Subcutaneous abdominal adipose tissue (tissue), 5 donors: ENCODE measurements around the gene ADAMTS3.

Source experiments
- H3K27ac ChIP-seq: one replicate; pipeline ENCODE4 v1.7.0; 2013; ENCODE audit warnings: low read depth, mild to moderate bottlenecking, inconsistent platforms, low read length, moderate library complexity
- H3K27me3 ChIP-seq, 5 donors: one replicate each; pipeline ENCODE4 v1.7.0; 2013; ENCODE audit warnings: low read length in 5 of 5, inconsistent platforms in 1 of 5; ENCODE audit not compliant: control insufficient read depth in 5 of 5, insufficient read depth in 4 of 5
- H3K36me3 ChIP-seq, 5 donors: one replicate each; pipeline ENCODE4 v1.7.0; 2013; ENCODE audit warnings: low read length in 5 of 5; ENCODE audit not compliant: control insufficient read depth in 5 of 5, insufficient read depth in 5 of 5
- H3K4me1 ChIP-seq, 5 donors: one replicate each; pipeline ENCODE4 v1.7.0; 2013; ENCODE audit warnings: low read length in 5 of 5, mild to moderate bottlenecking in 3 of 5, moderate library complexity in 1 of 5; ENCODE audit not compliant: control insufficient read depth in 5 of 5, insufficient read depth in 5 of 5
- H3K4me3 ChIP-seq, 5 donors: one replicate each; pipeline ENCODE4 v1.7.0; 2013; ENCODE audit warnings: low read length in 5 of 5, low read depth in 1 of 5
- H3K9ac ChIP-seq, 5 donors: one replicate each; pipeline ENCODE4 v1.7.0; 2013; ENCODE audit warnings: low read length in 5 of 5, mild to moderate bottlenecking in 4 of 5, moderate library complexity in 3 of 5
- H3K9me3 ChIP-seq, 5 donors: one replicate each; pipeline ENCODE4 v1.7.0; 2013; ENCODE audit warnings: low read length in 5 of 5; ENCODE audit not compliant: control insufficient read depth in 5 of 5
- donor health status: healthy.
- donor health status: healthy.
- donor health status: healthy.
- donor health status: healthy.
- donor health status: healthy.

The ADAMTS3 gene

GRCh38 chr4:72295966-72296557, 273.0 kb downstream of the ADAMTS3 start:
- Histone ChIP-seq H3K9ac (no peak overlapping the region), H3K4me1 (no peaks in the 10 kb centered on the region), H3K27ac (no peak overlapping the region), H3K36me3 (no peaks in the 10 kb centered on the region), H3K9me3 (no peaks in the 10 kb centered on the region), H3K27me3 (no peaks in the 10 kb centered on the region), H3K4me3 (no peak overlapping the region)

GRCh38 chr4:72290737-72291136, 278.3 kb downstream of the ADAMTS3 start:
- H3K36me3 ChIP-seq, result no peaks in the 10 kb centered on the region
- H3K4me1 ChIP-seq, result no peaks in the 10 kb centered on the region
- H3K27ac ChIP-seq, result no peak overlapping the region
- no peaks in the 10 kb centered on the region for H3K9me3 ChIP-seq
- H3K9ac ChIP-seq, result no peak overlapping the region
- H3K27me3 ChIP-seq, result no peaks in the 10 kb centered on the region
- H3K4me3 ChIP-seq, result no peak overlapping the region

GRCh38 chr4:72286910-72287309, 282.1 kb downstream of the ADAMTS3 start:
- H3K27ac ChIP-seq, result no peak overlapping the region

GRCh38 chr4:72286185-72286584, 282.8 kb downstream of the ADAMTS3 start:
- Histone ChIP-seq H3K9ac (no peak overlapping the region), H3K9me3 (no peaks in the 10 kb centered on the region), H3K36me3 (peaks cover 0 to 4% (median 0%) of the 10 kb centered on the region in 5 donors), H3K27me3 (no peaks in the 10 kb centered on the region), H3K4me3 (no peak overlapping the region), H3K27ac (no peak overlapping the region), H3K4me1 (no peaks in the 10 kb centered on the region)

More at GRCh38 chr4:72286910-72287309, 282.1 kb downstream of the ADAMTS3 start:
- Histone ChIP-seq H3K9me3 (no peaks in the 10 kb centered on the region), H3K27me3 (no peaks in the 10 kb centered on the region), H3K4me3 (no peak overlapping the region), H3K36me3 (peaks cover 0 to 4% (median 0%) of the 10 kb centered on the region in 5 donors), H3K9ac (no peak overlapping the region), H3K4me1 (no peaks in the 10 kb centered on the region)

- Histone ChIP-seq H3K4me3 (no peak overlapping the region), H3K36me3 (peaks cover 0 to 4% (median 0%) of the 10 kb centered on the region in 5 donors), H3K27me3 (no peaks in the 10 kb centered on the region), H3K9ac (no peak overlapping the region), H3K4me1 (no peaks in the 10 kb centered on the region), H3K9me3 (no peaks in the 10 kb centered on the region), H3K27ac (no peak overlapping the region)
Observed at GRCh38 chr4:72283357-72283756, 285.7 kb downstream of the ADAMTS3 start.

- no peak overlapping the region for H3K9ac ChIP-seq
- H3K36me3 ChIP-seq, result peaks cover 0 to 4% (median 0%) of the 10 kb centered on the region in 5 donors
- H3K27me3 ChIP-seq, result no peaks in the 10 kb centered on the region
- H3K27ac ChIP-seq, result no peak overlapping the region
- no peak overlapping the region for H3K4me3 ChIP-seq
- no peaks in the 10 kb centered on the region for H3K4me1 ChIP-seq
- no peaks in the 10 kb centered on the region for H3K9me3 ChIP-seq
Observed at GRCh38 chr4:72280252-72280651, 288.8 kb downstream of the ADAMTS3 start.

GRCh38 chr4:72275381-72275780, 293.6 kb downstream of the ADAMTS3 start:
- Histone ChIP-seq H3K27me3 (no peaks in the 10 kb centered on the region), H3K4me3 (no peak overlapping the region), H3K4me1 (no peaks in the 10 kb centered on the region), H3K9ac (no peak overlapping the region), H3K27ac (no peak overlapping the region), H3K36me3 (no peaks in the 10 kb centered on the region), H3K9me3 (peaks cover 0 to 13% (median 0%) of the 10 kb centered on the region in 5 donors)

- no peaks in the 10 kb centered on the region for H3K36me3 ChIP-seq
- H3K4me3 ChIP-seq, result no peak overlapping the region
- no peaks in the 10 kb centered on the region for H3K4me1 ChIP-seq
Observed at GRCh38 chr4:72274251-72274650, 294.8 kb downstream of the ADAMTS3 start.

GRCh38 chr4:72255269-72255668, 313.8 kb downstream of the ADAMTS3 start:
- Histone ChIP-seq H3K9ac (no peak overlapping the region), H3K27ac (no peak overlapping the region), H3K4me3 (no peak overlapping the region), H3K4me1 (no peaks in the 10 kb centered on the region), H3K36me3 (no peaks in the 10 kb centered on the region), H3K9me3 (no peaks in the 10 kb centered on the region), H3K27me3 (no peaks in the 10 kb centered on the region)

More at GRCh38 chr4:72274251-72274650, 294.8 kb downstream of the ADAMTS3 start:
- no peak overlapping the region for H3K27ac ChIP-seq
- H3K9me3 ChIP-seq, result peaks cover 0 to 13% (median 0%) of the 10 kb centered on the region in 5 donors
- H3K9ac ChIP-seq, result no peak overlapping the region
- H3K27me3 ChIP-seq, result no peaks in the 10 kb centered on the region

GRCh38 chr4:72243641-72244040, 325.4 kb downstream of the ADAMTS3 start:
- no peak overlapping the region for H3K9ac ChIP-seq
- H3K9me3 ChIP-seq, result no peaks in the 10 kb centered on the region
- H3K36me3 ChIP-seq, result no peaks in the 10 kb centered on the region
- H3K27ac ChIP-seq, result no peak overlapping the region
- H3K4me3 ChIP-seq, result no peak overlapping the region
- no peaks in the 10 kb centered on the region for H3K4me1 ChIP-seq
- no peaks in the 10 kb centered on the region for H3K27me3 ChIP-seq
